DMS153 treated with DMSO at 0.1 percent for 48 hours (cell line): Measurements from ENCODE around the gene MYO5A.
"Not testable (repeated sequence)": the region's sequence is repeated elsewhere in the genome, so short reads cannot be mapped to it uniquely, and the experiment has no call there.

ENCODE experiments used
- DNase-seq: peaks from one replicate; lab custom pipeline; 2025; ENCODE audit not compliant: unreplicated experiment; lab: John Stamatoyannopoulos, UW

The MYO5A gene

DNA sequence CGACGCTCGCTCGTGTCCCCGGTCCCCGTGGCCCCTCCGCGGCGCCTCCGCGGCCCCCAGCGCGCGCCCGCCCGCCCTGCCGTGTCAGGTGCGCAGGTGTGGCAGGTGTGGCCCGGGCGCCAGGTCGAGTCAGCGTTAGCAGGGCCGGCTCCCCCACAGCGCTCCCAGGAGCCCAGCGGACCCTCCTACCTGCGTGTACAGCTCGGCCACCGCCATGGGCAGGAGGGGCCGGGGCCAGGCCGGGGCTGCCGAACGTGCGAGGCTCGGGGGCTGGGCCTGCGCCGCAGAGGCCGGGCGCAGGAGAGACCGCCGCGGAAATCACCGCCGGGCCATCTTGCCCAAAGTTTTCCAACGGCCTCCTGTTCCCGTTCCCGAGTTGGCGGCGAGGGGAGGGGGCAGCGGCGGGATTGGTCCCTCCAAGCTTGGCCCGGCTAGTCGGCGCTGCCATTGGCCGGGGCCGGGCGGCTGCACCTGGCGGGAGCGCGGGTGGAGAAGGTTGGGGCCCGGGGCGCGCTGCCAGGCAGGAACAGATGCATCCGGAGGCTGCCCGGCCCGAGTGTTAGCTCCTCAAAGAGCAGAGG is 233.2 kb downstream of the MYO5A start, which contains the start of gene MYO5C:
TSS of gene MYO5C (minus strand) at position 384 of the 581 bp plus-strand sequence. CDS start at position 216, 168 bp downstream.
- peak; percentile 56 for DNase-seq

GRCh38 chr15:52294881-52295420 is 233.7 kb downstream of the MYO5A start:
- no peak for DNase-seq

DNA sequence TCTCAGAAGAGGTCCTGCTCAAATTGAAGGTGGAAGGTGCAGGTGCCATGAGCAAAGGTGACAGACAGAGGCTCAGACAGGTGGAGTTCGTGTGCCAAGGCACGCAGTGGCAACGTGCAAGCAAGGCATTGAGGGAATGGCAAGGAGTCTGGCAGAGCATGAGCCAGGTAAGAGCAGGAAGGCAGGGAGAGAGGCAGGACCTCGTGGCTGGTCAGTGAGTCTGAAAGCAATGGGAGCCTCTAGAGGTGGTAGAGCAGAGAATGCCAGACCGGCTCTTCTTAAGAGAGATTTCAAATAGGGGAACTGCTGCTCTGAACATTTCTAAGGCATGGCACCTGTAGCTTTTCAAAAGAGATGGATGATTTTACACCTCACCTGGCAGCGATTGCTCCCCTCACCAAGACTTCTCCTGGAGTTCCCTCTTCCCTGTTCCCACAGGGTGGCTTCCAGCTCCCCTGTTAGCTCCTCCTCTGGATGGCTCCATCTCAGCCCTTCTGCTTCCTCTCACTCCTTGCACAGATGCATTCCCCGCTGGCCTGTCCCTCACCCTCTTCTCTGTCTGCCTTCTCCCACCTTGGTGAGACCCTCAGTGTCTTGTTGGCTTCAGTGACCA is 235.8 kb downstream of the MYO5A start:
- no peak for DNase-seq

DNA sequence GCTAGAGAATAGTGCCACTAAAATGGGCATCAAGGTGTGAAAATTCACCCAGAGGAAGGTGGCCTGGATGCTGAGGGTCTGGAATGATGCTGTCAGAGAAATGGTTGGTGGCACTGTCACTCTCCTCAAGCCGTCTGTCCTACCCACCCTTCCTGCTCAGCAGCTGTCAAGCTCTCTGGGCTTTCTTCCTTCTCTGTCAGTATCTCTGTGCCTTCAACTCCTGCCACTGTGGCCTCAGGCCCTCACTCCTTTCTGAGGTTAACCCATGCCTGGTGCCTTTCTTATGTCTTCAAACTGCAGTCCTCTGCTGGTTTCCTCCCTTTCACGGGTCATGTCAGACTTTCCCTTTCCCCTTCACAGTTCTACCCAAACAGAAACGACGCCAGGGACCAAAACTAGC is 237.5 kb downstream of the MYO5A start:
- no peak for DNase-seq

DNA sequence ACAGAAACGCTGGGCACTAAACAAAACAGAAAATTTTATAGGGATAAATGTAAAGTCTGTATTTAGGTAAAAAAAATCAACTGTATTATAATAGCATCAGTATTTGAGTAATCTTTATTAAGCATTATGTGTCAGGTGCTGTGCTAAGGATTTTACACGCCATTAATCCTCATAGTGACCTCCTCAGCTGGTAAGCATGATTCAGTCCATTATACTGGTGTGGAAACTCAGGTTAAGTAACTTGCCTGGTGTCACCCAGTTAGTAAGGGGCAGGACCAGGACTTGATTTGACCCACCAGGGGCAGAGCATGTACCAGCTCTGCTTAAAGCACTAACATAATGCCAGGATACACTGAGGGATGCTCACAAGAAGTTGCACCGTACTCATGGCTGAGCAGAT is 237.9 kb downstream of the MYO5A start:
- DNase-seq: no peak

GRCh38 chr15:52290329-52290728 is 238.4 kb downstream of the MYO5A start:
- DNase-seq: no peak

DNA sequence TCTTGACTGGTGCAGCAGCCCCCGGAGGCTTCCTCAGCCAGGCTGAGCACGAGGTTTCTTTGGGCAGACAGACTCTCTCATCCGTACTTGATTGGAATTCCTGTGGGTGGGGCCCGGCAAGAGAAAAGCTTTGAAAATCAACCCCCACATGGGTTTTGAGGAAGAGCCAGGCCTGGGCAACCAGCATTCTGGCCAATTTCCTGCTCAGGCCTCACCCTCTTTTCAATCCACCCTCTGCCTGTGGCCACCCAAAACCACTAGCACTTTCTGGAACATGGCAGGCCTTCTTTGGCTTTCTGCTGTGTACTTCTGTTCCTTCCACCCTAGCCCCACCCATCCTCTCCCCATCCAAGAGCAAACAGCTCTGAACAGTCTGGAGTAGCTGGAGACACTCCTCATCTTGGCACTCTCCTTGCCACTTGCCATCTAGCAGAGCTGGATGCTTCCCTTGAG is 239.0 kb downstream of the MYO5A start:
- no peak for DNase-seq

DNA sequence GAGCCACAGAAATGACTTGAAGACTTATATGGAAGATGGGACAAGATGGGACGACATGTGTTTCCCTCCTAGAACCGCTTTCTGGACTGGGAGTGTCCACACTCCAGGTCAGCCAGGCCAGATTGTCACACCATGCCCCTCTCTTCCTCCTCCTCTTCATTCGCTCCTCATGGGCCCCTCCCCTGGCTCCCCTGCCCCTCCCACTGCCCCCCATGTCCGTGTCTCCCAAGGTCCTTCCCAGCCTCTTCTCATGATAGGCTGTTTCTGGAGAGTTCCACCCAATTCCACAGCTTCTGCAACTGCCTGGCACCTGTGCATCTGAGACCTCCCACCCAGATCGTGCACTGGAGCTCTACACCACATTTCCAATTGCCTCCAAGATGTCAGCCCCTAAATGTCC is 239.7 kb downstream of the MYO5A start:
- no peak for DNase-seq

- peak; percentile 4 for DNase-seq
Measured at GRCh38 chr15:52288051-52288942, 240.4 kb downstream of the MYO5A start.

DNA sequence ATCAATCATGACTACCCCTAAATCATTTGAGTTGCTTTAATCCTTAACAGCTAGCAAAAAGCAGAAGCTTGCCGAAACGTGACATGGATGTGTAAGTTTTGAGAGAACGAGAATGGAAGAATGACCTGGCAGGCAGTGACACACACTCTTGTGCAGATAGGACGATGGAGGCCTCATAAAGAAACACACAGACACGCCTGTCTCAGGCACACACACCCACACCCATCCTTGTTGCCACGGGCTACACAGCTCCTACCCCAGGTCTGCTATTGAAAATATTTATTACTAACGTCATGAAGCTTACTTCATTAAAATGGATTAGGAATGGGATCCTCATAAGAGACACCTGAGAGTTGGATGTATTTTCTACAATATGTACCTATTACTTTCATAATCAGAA is 241.6 kb downstream of the MYO5A start:
- no peak for DNase-seq

GRCh38 chr15:52285941-52286340 is 242.7 kb downstream of the MYO5A start:
- not testable (repeated sequence) for DNase-seq

DNA sequence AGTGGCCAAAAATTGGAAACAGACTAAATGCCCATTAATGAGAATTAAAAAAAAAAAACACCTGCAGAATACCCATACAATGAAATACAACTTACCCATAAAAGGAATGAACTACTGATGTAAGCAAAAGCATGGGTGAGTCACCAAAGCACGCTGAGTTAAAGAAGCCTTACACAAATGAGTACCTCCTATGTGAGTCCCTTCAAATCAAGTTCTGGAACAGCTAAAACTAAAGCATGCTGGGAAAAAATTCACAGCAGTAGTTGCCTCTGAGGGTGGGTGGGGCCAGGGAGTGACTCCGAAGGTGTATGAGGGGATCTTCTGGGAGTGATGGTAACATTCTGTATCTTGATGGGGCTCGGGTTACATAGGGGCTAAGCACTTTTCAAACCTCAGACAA is 244.5 kb downstream of the MYO5A start:
- no peak for DNase-seq

GRCh38 chr15:52283281-52283680 is 245.4 kb downstream of the MYO5A start:
- no peak for DNase-seq

- DNase-seq: no peak
Measured at GRCh38 chr15:52282418-52282817, 246.3 kb downstream of the MYO5A start.

DNA sequence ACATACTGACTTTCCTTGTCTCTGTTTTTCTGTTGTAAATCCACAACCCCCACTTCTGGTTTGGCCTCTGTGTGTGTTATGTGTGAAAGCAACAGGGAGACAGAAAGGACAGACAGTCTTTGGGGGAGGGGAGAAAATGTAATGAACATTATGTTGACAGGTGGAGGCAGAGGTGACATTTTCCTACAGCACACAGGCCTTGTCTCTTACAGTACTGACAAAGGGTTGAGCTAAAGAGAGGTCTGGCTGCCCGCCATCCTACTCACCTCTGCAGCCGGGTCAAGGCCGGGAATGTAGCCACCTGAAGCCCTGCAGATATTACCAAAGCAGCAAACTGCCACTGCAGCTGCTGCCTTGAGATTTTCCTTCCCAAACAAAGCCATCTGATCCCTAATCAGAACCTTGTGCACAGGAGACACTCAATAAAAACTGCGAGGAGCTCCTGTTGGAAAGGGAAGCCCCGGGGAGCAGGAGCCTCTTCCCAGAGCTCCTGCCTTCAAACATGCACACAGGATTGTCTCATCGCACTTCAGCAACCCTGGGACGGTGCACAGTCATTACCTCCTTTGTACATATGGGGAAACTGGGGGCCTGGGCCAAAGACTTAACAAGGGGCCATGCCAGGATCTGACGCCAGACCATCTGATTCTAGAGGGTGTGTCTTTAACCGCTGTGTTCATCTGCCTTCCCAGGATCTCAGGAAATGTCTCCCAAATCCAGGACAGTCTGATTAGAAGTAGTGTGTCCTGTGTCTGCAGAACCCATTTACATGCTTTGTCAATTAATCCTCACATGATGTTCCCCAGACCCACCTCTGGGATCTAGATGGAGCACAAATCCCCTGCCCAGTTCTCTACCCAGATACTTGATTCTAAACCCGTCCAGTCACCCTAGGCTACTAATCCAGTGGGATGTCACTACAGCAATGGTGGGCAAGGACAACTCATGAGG is 247.3 kb downstream of the MYO5A start:
- no peak for DNase-seq

DNA sequence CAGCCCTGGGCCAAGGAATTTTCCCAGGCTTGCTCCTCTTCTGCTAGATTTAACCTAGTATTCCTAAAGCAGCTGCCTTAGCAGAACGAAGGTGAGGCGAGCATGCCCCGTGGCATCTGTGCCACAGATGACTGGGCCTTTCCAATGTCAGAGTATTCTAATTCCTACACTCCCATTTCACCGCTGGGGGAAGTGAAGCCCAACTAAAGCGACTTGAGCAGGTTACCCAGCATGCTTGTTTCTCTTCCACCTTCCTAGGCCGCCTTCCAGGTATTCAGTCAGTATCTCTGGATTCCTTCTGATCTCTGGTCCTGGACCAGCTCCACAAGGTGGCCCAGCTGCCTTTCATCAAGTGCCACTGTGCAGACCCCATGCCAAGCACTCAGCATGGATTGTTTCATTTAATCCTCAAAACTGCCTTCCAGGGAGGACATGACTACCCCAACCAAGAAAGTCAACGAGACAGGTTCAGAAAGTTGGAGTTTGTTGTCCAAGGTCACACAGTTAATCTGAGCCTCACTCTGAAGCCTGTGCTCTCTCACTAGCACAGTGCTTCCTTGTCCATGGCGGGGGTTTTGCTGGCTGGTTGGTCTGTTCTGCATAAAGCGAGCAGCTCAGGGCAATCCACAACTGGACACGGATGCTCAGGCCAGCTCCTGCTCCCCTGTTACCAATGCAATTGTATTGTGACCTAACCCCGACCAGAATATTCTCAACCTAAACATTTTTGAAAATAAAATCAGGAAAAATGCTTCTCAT is 248.2 kb downstream of the MYO5A start:
- DNase-seq: no peak

DNA sequence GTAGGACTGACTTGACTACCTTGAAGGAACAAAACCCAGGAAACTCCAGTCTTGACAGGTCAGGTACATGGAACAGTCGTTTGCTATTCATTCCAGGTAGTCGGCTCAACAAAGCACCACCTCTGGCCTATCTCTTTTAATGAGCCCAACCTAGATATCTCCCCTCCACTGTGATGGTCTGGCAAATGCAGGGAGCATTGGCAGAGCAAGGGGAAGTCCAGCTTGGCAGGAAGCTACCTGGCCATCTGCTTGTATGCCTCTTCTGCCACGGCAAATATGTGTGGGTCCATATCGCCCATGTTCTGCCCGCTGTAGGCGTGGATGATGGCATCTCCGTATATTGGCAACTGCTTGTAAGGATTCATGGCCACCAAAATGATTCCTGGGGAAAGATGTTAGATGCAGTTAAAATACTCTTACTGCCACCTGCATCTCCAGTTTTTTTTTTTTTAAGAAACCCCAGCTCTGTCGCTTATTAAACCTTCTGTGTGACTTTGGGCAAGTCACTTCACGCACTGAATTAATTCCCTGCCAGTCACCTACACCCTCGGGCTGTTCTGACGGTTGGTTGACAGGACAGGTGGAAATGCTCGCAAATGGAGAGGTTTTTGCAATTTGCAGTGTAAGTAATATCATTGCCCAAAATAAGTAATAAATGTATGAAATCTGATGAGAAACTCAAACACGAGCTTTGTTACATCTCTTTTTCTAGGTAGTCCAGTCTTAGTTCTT is 249.9 kb downstream of the MYO5A start:
- no peak for DNase-seq

DNA sequence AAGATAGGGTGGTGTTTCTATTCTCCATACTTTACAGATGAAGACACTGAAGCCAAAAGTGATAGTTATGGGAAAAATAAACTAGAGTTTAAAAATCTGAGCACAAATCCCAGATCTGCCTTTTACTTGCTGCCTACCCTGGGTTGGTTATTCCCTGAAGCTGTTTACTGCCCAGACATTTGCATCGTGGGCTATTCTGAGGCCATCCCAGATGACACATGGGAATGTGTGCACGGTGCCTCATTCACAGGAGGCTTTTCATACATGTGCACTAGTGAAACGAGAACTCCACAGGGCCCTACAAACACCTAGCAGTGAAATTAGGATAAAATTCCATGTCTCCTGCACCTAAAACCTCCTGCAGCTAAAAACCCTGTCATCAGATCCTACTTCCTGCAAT is 250.5 kb downstream of the MYO5A start:
- no peak for DNase-seq

DNA sequence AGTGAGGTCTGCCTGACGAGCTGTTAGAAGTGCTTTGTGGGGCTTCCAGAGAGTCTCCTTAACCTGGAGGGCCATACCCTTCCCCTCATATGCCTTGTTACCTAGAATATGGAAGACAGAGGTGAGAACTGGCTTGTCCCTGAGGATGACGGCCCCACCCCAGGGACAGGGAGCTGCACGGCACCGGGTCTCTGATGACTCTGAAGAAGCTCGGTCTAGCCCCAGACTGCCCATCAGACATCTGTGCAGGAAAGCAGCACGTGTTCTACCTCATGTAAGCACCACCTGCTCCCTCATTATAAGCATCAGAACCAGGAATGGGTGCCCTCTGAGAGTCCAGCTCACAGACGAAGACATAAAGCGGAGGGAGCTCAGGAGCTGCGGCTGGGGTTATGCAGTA is 251.1 kb downstream of the MYO5A start:
- no peak for DNase-seq
